PC-9 (cell line): ENCODE results near the gene AGPAT3.

Source experiments
- CTCF ChIP-seq: fragments of 200-600 bp; sonication (generic); conservative IDR thresholded peaks from 2 replicates; pipeline ENCODE4 v1.6.1; 2017; ENCODE audit warnings: mixed run types, antibody characterized with exemption, mild to moderate bottlenecking, moderate library complexity
- EZH2 ChIP-seq: fragments of 200-600 bp; sonication (generic); IDR thresholded peaks from 2 replicates; pipeline ENCODE4 v1.8.0; 2017; ENCODE audit warnings: antibody characterized with exemption, low read depth

DNA sequence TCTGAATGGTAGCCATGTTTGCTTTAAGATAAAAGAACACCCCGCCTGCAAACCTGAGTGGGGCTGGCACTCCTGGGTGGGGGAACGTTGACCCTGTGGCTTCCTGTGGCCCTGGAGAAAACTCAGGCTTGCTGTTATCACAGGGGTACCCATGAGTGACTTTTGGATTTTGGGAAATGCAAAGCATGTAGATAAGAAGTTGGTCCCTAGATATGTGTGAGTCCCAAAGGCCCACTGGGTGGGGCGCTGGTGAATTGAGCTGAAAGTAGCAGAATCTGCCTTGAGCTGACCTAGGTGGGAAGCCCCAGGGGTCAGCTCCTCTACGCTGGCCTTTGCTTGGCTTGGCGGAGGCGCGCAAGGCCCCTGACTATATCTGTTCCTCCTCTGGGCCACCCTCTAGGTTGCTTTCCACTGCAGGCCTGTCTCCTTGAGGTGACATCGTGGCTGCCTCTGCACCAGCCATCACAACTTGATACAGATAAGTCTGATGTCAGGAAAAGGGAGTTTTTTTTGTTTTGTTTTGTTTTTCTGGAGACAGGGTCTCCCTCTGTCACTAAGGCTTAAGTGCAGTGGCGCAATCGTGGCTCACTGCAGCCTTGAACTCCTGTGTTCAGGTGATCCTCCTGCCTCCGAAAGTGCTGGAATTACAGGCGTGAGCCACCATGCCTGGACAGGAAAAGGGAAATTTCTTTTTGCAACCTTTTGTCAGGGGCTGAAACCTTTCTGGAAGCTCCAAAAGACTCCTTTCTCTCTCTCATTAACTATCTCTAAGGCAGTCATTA is 72.2 kb downstream of the AGPAT3 start:
- no peak for TF ChIP-seq CTCF
- TF ChIP-seq EZH2 = no peak
